OCI-LY1 (cell line): ENCODE measurements around the gene CMTM7.

Experiments used
- EZH2 ChIP-seq: fragments of 200-600 bp; sonication (generic), shearing (Covaris generic); IDR thresholded peaks from 2 replicates; pipeline ENCODE4 v1.8.0; 2017; ENCODE audit warnings: borderline replicate concordance, mixed run types, mild to moderate bottlenecking, antibody characterized with exemption, low read length, moderate library complexity, mixed read lengths
- TF ChIP-seq, protein P1 (sequence below): fragments of 200-600 bp; sonication (generic), shearing (Covaris generic); IDR thresholded peaks from 2 replicates; pipeline ENCODE4 v1.5.1; 2017; ENCODE audit warnings: mild to moderate bottlenecking, antibody characterized with exemption, low read length, moderate library complexity, mixed read lengths

GRCh38 chr3:32359766-32360492, 31.7 kb upstream of the CMTM7 start:
- TF ChIP-seq, protein P1, sequence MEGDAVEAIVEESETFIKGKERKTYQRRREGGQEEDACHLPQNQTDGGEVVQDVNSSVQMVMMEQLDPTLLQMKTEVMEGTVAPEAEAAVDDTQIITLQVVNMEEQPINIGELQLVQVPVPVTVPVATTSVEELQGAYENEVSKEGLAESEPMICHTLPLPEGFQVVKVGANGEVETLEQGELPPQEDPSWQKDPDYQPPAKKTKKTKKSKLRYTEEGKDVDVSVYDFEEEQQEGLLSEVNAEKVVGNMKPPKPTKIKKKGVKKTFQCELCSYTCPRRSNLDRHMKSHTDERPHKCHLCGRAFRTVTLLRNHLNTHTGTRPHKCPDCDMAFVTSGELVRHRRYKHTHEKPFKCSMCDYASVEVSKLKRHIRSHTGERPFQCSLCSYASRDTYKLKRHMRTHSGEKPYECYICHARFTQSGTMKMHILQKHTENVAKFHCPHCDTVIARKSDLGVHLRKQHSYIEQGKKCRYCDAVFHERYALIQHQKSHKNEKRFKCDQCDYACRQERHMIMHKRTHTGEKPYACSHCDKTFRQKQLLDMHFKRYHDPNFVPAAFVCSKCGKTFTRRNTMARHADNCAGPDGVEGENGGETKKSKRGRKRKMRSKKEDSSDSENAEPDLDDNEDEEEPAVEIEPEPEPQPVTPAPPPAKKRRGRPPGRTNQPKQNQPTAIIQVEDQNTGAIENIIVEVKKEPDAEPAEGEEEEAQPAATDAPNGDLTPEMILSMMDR = no peak
- TF ChIP-seq EZH2 = no peak
